WTC11 (cell line): ENCODE measurements around the gene MACROH2A2. TPM values are rescaled to one million over a fixed set of nuclear protein-coding genes. Genes with fewer than 3 reads are reported as not detected.

Experiments
- ATAC-seq: fragments of 200-7000 bp; cut with Tn5 transposase; 2 replicates; pipeline ENCODE4 v1.10.0; 2021; ENCODE audit warnings: mild to moderate bottlenecking, moderate library complexity
- CTCF ChIA-PET: fragments of 300-600 bp; sonication (Branson Sonifier 250); formaldehyde crosslinking; loops from one replicate; lab custom pipeline; 2021; ENCODE audit warnings: antibody characterized with exemption; lab: Charles Lee
- POLR2A ChIA-PET: fragments of 350-600 bp; sonication (Branson Sonifier 250); formaldehyde crosslinking; loops from one replicate; lab custom pipeline; 2021; ENCODE audit warnings: antibody characterized with exemption; lab: Charles Lee
- DNase-seq: peaks from one replicate; pipeline ENCODE4 v3.0.0; 2021; ENCODE audit warnings: low spot score
- H3K27ac Mint-ChIP-seq: 2 replicates; pipeline ENCODE4 v1.8.0; 2021; ENCODE audit warnings: mixed read lengths
- H3K27me3 Mint-ChIP-seq: 2 replicates; pipeline ENCODE4 v1.8.0; 2021; ENCODE audit warnings: low read depth, mild to moderate bottlenecking, moderate library complexity, mixed read lengths
- H3K36me3 Mint-ChIP-seq: 2 replicates; pipeline ENCODE4 v1.8.0; 2021; ENCODE audit warnings: mixed read lengths
- H3K4me1 Mint-ChIP-seq: 2 replicates; pipeline ENCODE4 v1.8.0; 2022; ENCODE audit warnings: mixed read lengths
- H3K4me3 Mint-ChIP-seq: 2 replicates; pipeline ENCODE4 v1.8.0; 2021; ENCODE audit warnings: mild to moderate bottlenecking, moderate library complexity, mixed read lengths
- H3K9me3 Mint-ChIP-seq: 2 replicates; pipeline ENCODE4 v1.8.0; 2021; ENCODE audit warnings: mixed read lengths
- ATF2 ChIP-seq: sonication (generic); formaldehyde crosslinking; IDR thresholded peaks from 2 replicates; pipeline ENCODE4 v1.8.1; 2022; ENCODE audit warnings: low read depth, missing genetic modification reagents, borderline replicate concordance
- ATF3 ChIP-seq: sonication (generic); formaldehyde crosslinking; conservative IDR thresholded peaks from 2 replicates; pipeline ENCODE4 v1.8.1; 2022; ENCODE audit warnings: mild to moderate bottlenecking, missing genetic modification reagents
- E2F4 ChIP-seq: sonication (generic); formaldehyde crosslinking; IDR thresholded peaks from 2 replicates; pipeline ENCODE4 v1.8.1; 2022; ENCODE audit warnings: low read depth, mild to moderate bottlenecking, moderate library complexity, missing genetic modification reagents, borderline replicate concordance
- ETV6 ChIP-seq: sonication (generic); formaldehyde crosslinking; IDR thresholded peaks from 2 replicates; pipeline ENCODE4 v1.8.1; 2022; ENCODE audit warnings: mild to moderate bottlenecking, missing genetic modification reagents
- MAX ChIP-seq: sonication (generic); formaldehyde crosslinking; IDR thresholded peaks from 2 replicates; pipeline ENCODE4 v1.8.0; 2022; ENCODE audit warnings: mild to moderate bottlenecking, missing genetic modification reagents
- NFATC4 ChIP-seq: fragments of 250-450 bp; sonication (Bioruptor Pico); IDR thresholded peaks from 2 replicates; pipeline ENCODE4 v1.9.0; 2021; ENCODE audit warnings: mild to moderate bottlenecking
- NR1H2 ChIP-seq: sonication (generic); formaldehyde crosslinking; IDR thresholded peaks from 2 replicates; pipeline ENCODE4 v1.9.0; 2021; ENCODE audit warnings: mild to moderate bottlenecking, moderate library complexity, missing genetic modification reagents
- PRDM15 ChIP-seq: sonication (generic); formaldehyde crosslinking; IDR thresholded peaks from 2 replicates; pipeline ENCODE4 v1.8.0; 2022; ENCODE audit warnings: missing genetic modification reagents
- SOX15 ChIP-seq: fragments of 250-450 bp; sonication (Bioruptor Pico); IDR thresholded peaks from 2 replicates; pipeline ENCODE4 v1.9.0; 2021; ENCODE audit warnings: mild to moderate bottlenecking
- TCF7 ChIP-seq: sonication (generic); formaldehyde crosslinking; IDR thresholded peaks from 2 replicates; pipeline ENCODE4 v1.8.0; 2022; ENCODE audit warnings: mild to moderate bottlenecking, low read depth, missing genetic modification reagents, moderate library complexity
- ZBTB43 ChIP-seq: sonication (generic); formaldehyde crosslinking; IDR thresholded peaks from 2 replicates; pipeline ENCODE4 v1.8.1; 2023; ENCODE audit warnings: mild to moderate bottlenecking, missing genetic modification reagents
- ZMAT4 ChIP-seq: fragments of 250-450 bp; sonication (Bioruptor Pico); IDR thresholded peaks from 2 replicates; pipeline ENCODE4 v1.9.0; 2021; ENCODE audit warnings: mild to moderate bottlenecking
- ZNF263 ChIP-seq: sonication (generic); formaldehyde crosslinking; IDR thresholded peaks from 2 replicates; pipeline ENCODE4 v1.8.1; 2022; ENCODE audit warnings: low read depth, mild to moderate bottlenecking, moderate library complexity, missing genetic modification reagents
- ZNF396 ChIP-seq: fragments of 250-450 bp; sonication (Bioruptor Pico); IDR thresholded peaks from 2 replicates; pipeline ENCODE4 v1.8.0; 2021; ENCODE audit warnings: mild to moderate bottlenecking, moderate library complexity, borderline replicate concordance
- ZNF671 ChIP-seq: fragments of 250-450 bp; sonication (Bioruptor Pico); IDR thresholded peaks from 2 replicates; pipeline ENCODE4 v1.8.0; 2021; ENCODE audit warnings: mild to moderate bottlenecking
- total RNA-seq: library from RNA; stranded (reverse); gene quantifications from 3 replicates; pipeline ENCODE4 v1.2.3, GENCODE V29; 2021

MACROH2A2 gene
- total RNA-seq, 1 experiment from 2014 or later, result 35.4 TPM

GRCh38 chr10:70137135-70137534 is 84.5 kb downstream of the MACROH2A2 start:
- H3K9me3 Mint-ChIP-seq, result no peaks in the 10 kb centered on the region
- H3K27me3 Mint-ChIP-seq, result peaks cover 16% of the 10 kb centered on the region
- H3K4me3 Mint-ChIP-seq, result no peak overlapping the region
- TF ChIP-seq TCF7 (CRISPR knock-in tag) (no peak), NR1H2 (CRISPR knock-in tag) (no peak), E2F4 (CRISPR knock-in tag) (no peak), PRDM15 (CRISPR knock-in tag) (no peak), NFATC4 (no peak), ATF2 (CRISPR knock-in tag) (no peak), ZBTB43 (CRISPR knock-in tag) (no peak), SOX15 (no peak), ZNF671 (CRISPR knock-in tag) (no peak), ATF3 (CRISPR knock-in tag) (no peak)
- H3K36me3 Mint-ChIP-seq, result no peaks in the 10 kb centered on the region
- ATAC-seq (no peak), DNase-seq (no peak)
- peaks cover 12% of the 10 kb centered on the region for H3K4me1 Mint-ChIP-seq
- H3K27ac Mint-ChIP-seq, result no peak overlapping the region
- ChIA-PET POLR2A (no interaction called here), CTCF (interaction anchor here (1.4 to 2.8 kb wide), 3 partner anchors 9 to 30 kb away, joined by 4 to 18 read pairs (median 7); partner anchors contain the start of gene TYSND1)

GRCh38 chr10:70137927-70138883 is 85.6 kb downstream of the MACROH2A2 start:
- ATAC-seq, result no peak
- H3K27me3 Mint-ChIP-seq, result peaks cover 6% of the 10 kb centered on the region
- no peaks in the 10 kb centered on the region for H3K36me3 Mint-ChIP-seq
- POLR2A ChIA-PET, result interaction anchor here (0.5 to 0.9 kb wide), 2 partner anchors 223 to 1619 kb away, joined by 5 read pairs; no protein-coding TSS in a partner anchor
- CTCF ChIA-PET, result interaction anchor here (0.6 to 1.6 kb wide), 4 partner anchors 17 to 604 kb away, joined by 3 to 6 read pairs (median 3); no protein-coding TSS in a partner anchor
- peaks cover 5% of the 10 kb centered on the region for H3K4me1 Mint-ChIP-seq
- no peak overlapping the region for H3K4me3 Mint-ChIP-seq
- no peak for TF ChIP-seq MAX (CRISPR knock-in tag)
- no peak for TF ChIP-seq ZMAT4 (CRISPR knock-in tag)
- no peak for TF ChIP-seq ZNF396 (CRISPR knock-in tag)
- no peak for TF ChIP-seq ETV6 (CRISPR knock-in tag)
- no peak for TF ChIP-seq E2F4 (CRISPR knock-in tag)
- no peak for TF ChIP-seq ZNF263 (CRISPR knock-in tag)
- TF ChIP-seq SOX15, result no peak
- TF ChIP-seq NFATC4, result no peak
- TF ChIP-seq, all 79 proteins: peak for 0
- Mint-ChIP-seq H3K9me3 (no peaks in the 10 kb centered on the region), H3K27ac (no peak overlapping the region)
- DNase-seq, result no peak
